Thoracic aorta (tissue), 2 donors: Measurements from ENCODE around the gene HTATIP2. TPM values are rescaled to one million over a fixed set of nuclear protein-coding genes. Genes with fewer than 3 reads are reported as not detected.

ENCODE experiments used
- ATAC-seq: fragments of 150-250 bp; one replicate; pipeline ENCODE4 v1.8.0; 2017; ENCODE audit warnings: low read depth; ENCODE audit not compliant: insufficient number of reproducible peaks, low FRiP score
- DNase-seq: peaks from one replicate; pipeline ENCODE4 v3.0.0-alpha.2; 2020; ENCODE audit warnings: low spot score
- H3K27ac ChIP-seq, 2 donors: fragments of 200-600 bp; sonication (generic); 1 replicate in 1 of 2; 2 replicates in 1 of 2; pipeline ENCODE4 v1.5.1; 2016; ENCODE audit warnings: mild to moderate bottlenecking in 2 of 2, moderate library complexity in 2 of 2
- H3K27me3 ChIP-seq: fragments of 200-600 bp; sonication (generic); replicated peaks from 2 replicates; pipeline ENCODE4 v1.6.0; 2016; ENCODE audit warnings: mild to moderate bottlenecking; ENCODE audit not compliant: insufficient read depth
- H3K36me3 ChIP-seq: fragments of 200-600 bp; sonication (generic); one replicate; pipeline ENCODE4 v1.5.1; 2016
- H3K4me1 ChIP-seq, 2 donors: fragments of 200-600 bp; sonication (generic); 1 replicate in 1 of 2; 2 replicates in 1 of 2; pipeline versions ENCODE4 v1.5.1 to v1.6.0; 2016; ENCODE audit warnings: low read depth in 2 of 2, mild to moderate bottlenecking in 1 of 2; ENCODE audit not compliant: control insufficient read depth in 1 of 2
- H3K4me3 ChIP-seq: fragments of 200-600 bp; sonication (generic); 2 replicates; pipeline ENCODE4 v1.5.1; 2016; ENCODE audit warnings: mild to moderate bottlenecking
- H3K9me3 ChIP-seq: fragments of 200-600 bp; sonication (generic); 2 replicates; pipeline ENCODE4 v1.5.1; 2016
- CTCF ChIP-seq: fragments of 200-600 bp; sonication (generic); IDR thresholded peaks from one replicate; pipeline ENCODE4 v1.5.1; 2019; ENCODE audit warnings: antibody characterized with exemption
- total RNA-seq, 2 donors: library from RNA; depleted of rRNA; stranded (reverse); fragments of >200 nt; gene quantifications; one replicate each; pipeline versions ENCODE4 v1.1.0 to v1.2.3, GENCODE V29; 2016

Gene HTATIP2
- 10 to 100 TPM; 29.0 to 29.9 TPM for total RNA-seq

- H3K27ac ChIP-seq, result peak within 1 kb of the TSS; percentile 85 to 86
- H3K27me3 ChIP-seq, result no peaks in the 10 kb centered on the region
- DNase-seq (no peak), ATAC-seq (peak; percentile 37)
- no peaks in the 10 kb centered on the region for H3K9me3 ChIP-seq
- peak within 1 kb of the TSS; percentile 84 for H3K4me3 ChIP-seq
- H3K36me3 ChIP-seq, result no peaks in the 10 kb centered on the region
- no peak for TF ChIP-seq CTCF
- peaks cover 14 to 45% of the 10 kb centered on the region in 2 donors for H3K4me1 ChIP-seq
These were observed at the start of gene HTATIP2 for GRCh38 chr11:20363500-20364340. HTATIP2 (plus strand) TSS chr11:20363714; CDS start chr11:20364238, 524 bp downstream.

GRCh38 chr11:20315800-20316199, 47.7 kb upstream of the HTATIP2 start:
- DNase-seq (no peak), ATAC-seq (no peak)
- H3K9me3 ChIP-seq, result no peaks in the 10 kb centered on the region
- H3K27me3 ChIP-seq, result no peaks in the 10 kb centered on the region
- H3K4me3 ChIP-seq, result no peak overlapping the region
- TF ChIP-seq CTCF, result no peak
- H3K4me1 ChIP-seq, result no peaks in the 10 kb centered on the region
- H3K27ac ChIP-seq, result no peak overlapping the region
- no peaks in the 10 kb centered on the region for H3K36me3 ChIP-seq

DNA sequence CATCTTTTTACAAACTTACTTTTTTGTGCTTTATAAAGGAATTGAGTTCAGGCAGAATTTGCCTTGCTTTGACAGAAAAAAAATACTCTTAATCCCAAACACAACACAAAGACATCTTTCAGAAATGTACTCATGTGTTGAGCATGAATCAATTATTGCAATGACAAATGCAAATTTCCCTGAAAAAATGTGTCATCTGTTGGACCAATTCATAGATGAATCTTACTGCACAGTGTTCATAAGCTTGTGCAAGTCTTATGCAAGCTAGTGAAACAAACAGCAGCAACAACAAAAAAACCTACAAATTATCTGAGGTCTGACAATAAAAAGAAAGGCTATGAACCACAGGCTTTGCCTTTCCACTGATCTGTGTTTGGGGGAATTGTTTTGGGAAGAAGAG, 42.3 kb upstream of the HTATIP2 start:
- ATAC-seq (no peak), DNase-seq (no peak)
- Histone ChIP-seq H3K4me3 (no peak overlapping the region), H3K27me3 (no peaks in the 10 kb centered on the region), H3K36me3 (no peaks in the 10 kb centered on the region), H3K4me1 (no peaks in the 10 kb centered on the region), H3K27ac (no peak overlapping the region), H3K9me3 (no peaks in the 10 kb centered on the region)
- TF ChIP-seq CTCF, result no peak

GRCh38 chr11:20327377-20327935, 36.1 kb upstream of the HTATIP2 start:
- H3K9me3 ChIP-seq, result no peaks in the 10 kb centered on the region
- no peaks in the 10 kb centered on the region for H3K4me1 ChIP-seq
- H3K4me3 ChIP-seq, result no peak overlapping the region
- TF ChIP-seq CTCF, result no peak
- ATAC-seq, result no peak
- no peak for DNase-seq
- H3K36me3 ChIP-seq, result no peaks in the 10 kb centered on the region
- H3K27ac ChIP-seq, result no peak overlapping the region
- H3K27me3 ChIP-seq, result no peaks in the 10 kb centered on the region

DNA sequence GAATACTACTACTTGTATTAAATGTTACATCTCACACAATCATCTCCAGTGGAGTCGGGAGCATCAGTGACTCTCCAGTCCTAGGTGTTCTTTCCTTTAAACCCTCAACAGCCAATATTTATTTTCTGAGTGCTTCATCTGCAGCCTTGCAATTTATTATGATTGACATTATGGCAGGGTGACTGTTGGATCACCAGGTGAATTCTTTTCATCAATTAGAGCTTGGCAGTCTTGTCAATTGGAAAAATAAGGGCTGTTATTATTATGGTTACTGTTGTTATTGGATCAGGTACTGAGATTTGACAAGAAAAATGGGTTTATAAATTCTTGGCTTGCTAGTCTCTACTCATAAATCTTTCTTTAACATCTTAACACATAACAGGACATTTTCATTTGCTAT, 27.5 kb upstream of the HTATIP2 start:
- Histone ChIP-seq H3K27ac (no peak overlapping the region), H3K9me3 (no peaks in the 10 kb centered on the region), H3K27me3 (no peaks in the 10 kb centered on the region), H3K4me1 (no peaks in the 10 kb centered on the region), H3K4me3 (no peak overlapping the region), H3K36me3 (no peaks in the 10 kb centered on the region)
- ATAC-seq, result no peak
- DNase-seq, result no peak
- no peak for TF ChIP-seq CTCF
